DND-41 (cell line): ENCODE results near the gene CDH2.

Source experiments
- EZH2 ChIP-seq: IDR thresholded peaks from 3 replicates; pipeline ENCODE4 v1.6.1; 2012; ENCODE audit warnings: borderline replicate concordance, low read depth, mild to moderate bottlenecking, moderate library complexity, low read length, inconsistent platforms; ENCODE audit not compliant: severe bottlenecking
- TF ChIP-seq, protein P1 (sequence below): IDR thresholded peaks from 2 replicates; pipeline ENCODE4 v1.5.1; 2012; ENCODE audit warnings: borderline replicate concordance, low read length, moderate library complexity, mild to moderate bottlenecking; ENCODE audit not compliant: poor library complexity, severe bottlenecking; ENCODE audit errors: extremely low read depth

DNA sequence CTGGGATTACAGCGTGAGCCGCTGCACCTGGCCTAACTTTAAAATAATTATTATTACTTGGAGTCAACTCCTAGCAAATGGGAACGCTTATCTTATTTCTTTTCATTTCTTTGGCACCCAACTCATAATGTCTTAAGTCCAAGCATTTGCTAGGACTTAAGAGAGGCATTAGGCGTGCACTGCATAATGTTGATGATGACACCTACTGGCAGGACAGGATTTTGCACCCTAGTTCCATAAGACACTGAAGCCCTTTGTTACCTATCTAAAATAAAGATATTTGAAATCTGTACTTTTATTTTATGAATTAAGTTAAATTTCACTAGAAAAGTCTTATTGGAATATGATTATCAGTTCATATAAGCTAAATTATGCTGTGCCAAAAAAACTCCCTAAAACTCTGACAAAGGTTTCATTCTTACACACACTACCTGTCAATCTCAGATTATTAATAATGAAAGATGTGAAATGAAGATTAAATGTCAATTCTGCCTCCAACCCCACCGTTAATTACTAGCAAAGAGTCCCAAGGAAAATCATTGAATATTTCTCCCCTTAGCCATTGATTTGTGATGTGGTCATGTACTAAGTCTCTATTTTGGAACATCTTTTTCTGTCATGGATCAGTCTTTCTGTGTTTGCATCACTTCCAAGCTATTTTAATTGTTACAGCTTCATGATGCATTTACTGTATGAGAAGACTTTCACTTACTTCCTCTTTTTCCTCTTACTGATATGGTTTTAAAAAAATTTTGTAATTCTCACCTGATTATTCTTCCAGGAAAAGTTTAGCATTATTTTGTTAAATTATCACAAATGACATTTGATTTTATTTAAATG, 12.7 kb upstream of the CDH2 start:
- TF ChIP-seq, protein P1, sequence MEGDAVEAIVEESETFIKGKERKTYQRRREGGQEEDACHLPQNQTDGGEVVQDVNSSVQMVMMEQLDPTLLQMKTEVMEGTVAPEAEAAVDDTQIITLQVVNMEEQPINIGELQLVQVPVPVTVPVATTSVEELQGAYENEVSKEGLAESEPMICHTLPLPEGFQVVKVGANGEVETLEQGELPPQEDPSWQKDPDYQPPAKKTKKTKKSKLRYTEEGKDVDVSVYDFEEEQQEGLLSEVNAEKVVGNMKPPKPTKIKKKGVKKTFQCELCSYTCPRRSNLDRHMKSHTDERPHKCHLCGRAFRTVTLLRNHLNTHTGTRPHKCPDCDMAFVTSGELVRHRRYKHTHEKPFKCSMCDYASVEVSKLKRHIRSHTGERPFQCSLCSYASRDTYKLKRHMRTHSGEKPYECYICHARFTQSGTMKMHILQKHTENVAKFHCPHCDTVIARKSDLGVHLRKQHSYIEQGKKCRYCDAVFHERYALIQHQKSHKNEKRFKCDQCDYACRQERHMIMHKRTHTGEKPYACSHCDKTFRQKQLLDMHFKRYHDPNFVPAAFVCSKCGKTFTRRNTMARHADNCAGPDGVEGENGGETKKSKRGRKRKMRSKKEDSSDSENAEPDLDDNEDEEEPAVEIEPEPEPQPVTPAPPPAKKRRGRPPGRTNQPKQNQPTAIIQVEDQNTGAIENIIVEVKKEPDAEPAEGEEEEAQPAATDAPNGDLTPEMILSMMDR: peak; percentile 85
- TF ChIP-seq EZH2: no peak
